ENCODE data around the gene CADM1.

The CADM1 gene

GRCh38 chr11:115504276-115505158 is at the start of gene CADM1:
Gene CADM1 (minus strand): TSS chr11:115504415.
- peaks cover 13% of the 10 kb centered on the region for H3K4me1 Mint-ChIP-seq (ENCODE audit: low read depth)
- H3K9me3 Mint-ChIP-seq: no peaks in the 10 kb centered on the region
- H3K36me3 Mint-ChIP-seq (ENCODE audit: low read depth): no peaks in the 10 kb centered on the region
- H3K27me3 Mint-ChIP-seq: peaks cover 46% of the 10 kb centered on the region
- H3K27ac Mint-ChIP-seq: no peak within 1 kb of the TSS
- peak within 1 kb of the TSS; percentile 66 for H3K4me3 Mint-ChIP-seq

- Mint-ChIP-seq H3K4me1 (ENCODE audit: low read depth) (no peaks in the 10 kb centered on the region), H3K4me3 (no peak overlapping the region), H3K36me3 (ENCODE audit: low read depth) (no peaks in the 10 kb centered on the region), H3K27ac (no peak overlapping the region), H3K9me3 (no peaks in the 10 kb centered on the region), H3K27me3 (no peaks in the 10 kb centered on the region)
Observed at GRCh38 chr11:115552773-115553438, 48.7 kb upstream of the CADM1 start.

- Mint-ChIP-seq H3K4me3 (no peak overlapping the region), H3K9me3 (no peaks in the 10 kb centered on the region), H3K27ac (no peak overlapping the region), H3K27me3 (no peaks in the 10 kb centered on the region), H3K4me1 (ENCODE audit: low read depth) (no peaks in the 10 kb centered on the region), H3K36me3 (ENCODE audit: low read depth) (no peaks in the 10 kb centered on the region)
Observed at GRCh38 chr11:115552151-115552772, 48.0 kb upstream of the CADM1 start.

- Mint-ChIP-seq H3K36me3 (ENCODE audit: low read depth) (no peaks in the 10 kb centered on the region), H3K27ac (no peak overlapping the region), H3K4me1 (ENCODE audit: low read depth) (no peaks in the 10 kb centered on the region), H3K4me3 (no peak overlapping the region), H3K27me3 (peaks cover 4% of the 10 kb centered on the region), H3K9me3 (no peaks in the 10 kb centered on the region)
Observed at GRCh38 chr11:115550291-115551059, 46.3 kb upstream of the CADM1 start.

- Mint-ChIP-seq H3K9me3 (no peaks in the 10 kb centered on the region), H3K4me1 (ENCODE audit: low read depth) (no peaks in the 10 kb centered on the region), H3K4me3 (no peak overlapping the region)
Observed at GRCh38 chr11:115548878-115549528, 44.8 kb upstream of the CADM1 start.

GRCh38 chr11:115545581-115546210 is 41.5 kb upstream of the CADM1 start:
- H3K36me3 Mint-ChIP-seq (ENCODE audit: low read depth): no peaks in the 10 kb centered on the region
- H3K27ac Mint-ChIP-seq: no peak overlapping the region
- no peaks in the 10 kb centered on the region for H3K4me1 Mint-ChIP-seq (ENCODE audit: low read depth)
- H3K9me3 Mint-ChIP-seq: no peaks in the 10 kb centered on the region
- H3K27me3 Mint-ChIP-seq: peaks cover 4% of the 10 kb centered on the region
- H3K4me3 Mint-ChIP-seq: no peak overlapping the region

More at GRCh38 chr11:115548878-115549528, 44.8 kb upstream of the CADM1 start:
- no peaks in the 10 kb centered on the region for H3K36me3 Mint-ChIP-seq (ENCODE audit: low read depth)
- H3K27me3 Mint-ChIP-seq: peaks cover 4% of the 10 kb centered on the region
- H3K27ac Mint-ChIP-seq: no peak overlapping the region

- Mint-ChIP-seq H3K9me3 (no peaks in the 10 kb centered on the region), H3K36me3 (ENCODE audit: low read depth) (no peaks in the 10 kb centered on the region), H3K4me3 (no peak overlapping the region), H3K27ac (no peak overlapping the region), H3K27me3 (peaks cover 4% of the 10 kb centered on the region), H3K4me1 (ENCODE audit: low read depth) (no peaks in the 10 kb centered on the region)
Observed at GRCh38 chr11:115544422-115544948, 40.3 kb upstream of the CADM1 start.

- H3K4me3 Mint-ChIP-seq: no peak overlapping the region
- H3K36me3 Mint-ChIP-seq (ENCODE audit: low read depth): no peaks in the 10 kb centered on the region
- H3K9me3 Mint-ChIP-seq: no peaks in the 10 kb centered on the region
- H3K27ac Mint-ChIP-seq: no peak overlapping the region
- no peaks in the 10 kb centered on the region for H3K4me1 Mint-ChIP-seq (ENCODE audit: low read depth)
- peaks cover 4% of the 10 kb centered on the region for H3K27me3 Mint-ChIP-seq
Observed at GRCh38 chr11:115541518-115541917, 37.3 kb upstream of the CADM1 start.

- no peaks in the 10 kb centered on the region for H3K27me3 Mint-ChIP-seq
- H3K9me3 Mint-ChIP-seq: no peaks in the 10 kb centered on the region
- no peak overlapping the region for H3K27ac Mint-ChIP-seq
- no peaks in the 10 kb centered on the region for H3K36me3 Mint-ChIP-seq (ENCODE audit: low read depth)
- H3K4me1 Mint-ChIP-seq (ENCODE audit: low read depth): no peaks in the 10 kb centered on the region
- no peak overlapping the region for H3K4me3 Mint-ChIP-seq
Observed at GRCh38 chr11:115539844-115540243, 35.6 kb upstream of the CADM1 start.

GRCh38 chr11:115535781-115536180 is 31.6 kb upstream of the CADM1 start:
- H3K27me3 Mint-ChIP-seq: peaks cover 5% of the 10 kb centered on the region
- H3K36me3 Mint-ChIP-seq (ENCODE audit: low read depth): no peaks in the 10 kb centered on the region
- no peaks in the 10 kb centered on the region for H3K9me3 Mint-ChIP-seq
- H3K27ac Mint-ChIP-seq: no peak overlapping the region
- H3K4me3 Mint-ChIP-seq: no peak overlapping the region
- no peaks in the 10 kb centered on the region for H3K4me1 Mint-ChIP-seq (ENCODE audit: low read depth)

- Mint-ChIP-seq H3K4me1 (ENCODE audit: low read depth) (no peaks in the 10 kb centered on the region), H3K27me3 (peaks cover 5% of the 10 kb centered on the region), H3K27ac (no peak overlapping the region), H3K36me3 (ENCODE audit: low read depth) (no peaks in the 10 kb centered on the region), H3K9me3 (no peaks in the 10 kb centered on the region), H3K4me3 (no peak overlapping the region)
Observed at GRCh38 chr11:115530752-115531151, 26.5 kb upstream of the CADM1 start.

GRCh38 chr11:115528225-115528624 is 24.0 kb upstream of the CADM1 start:
- no peaks in the 10 kb centered on the region for H3K36me3 Mint-ChIP-seq (ENCODE audit: low read depth)
- H3K9me3 Mint-ChIP-seq: no peaks in the 10 kb centered on the region
- no peaks in the 10 kb centered on the region for H3K4me1 Mint-ChIP-seq (ENCODE audit: low read depth)
- H3K27me3 Mint-ChIP-seq: no peaks in the 10 kb centered on the region
- H3K4me3 Mint-ChIP-seq: no peak overlapping the region
- H3K27ac Mint-ChIP-seq: no peak overlapping the region

GRCh38 chr11:115527534-115528125 is 23.4 kb upstream of the CADM1 start:
- Mint-ChIP-seq H3K27me3 (no peaks in the 10 kb centered on the region), H3K36me3 (ENCODE audit: low read depth) (no peaks in the 10 kb centered on the region), H3K9me3 (no peaks in the 10 kb centered on the region), H3K4me3 (no peak overlapping the region), H3K4me1 (ENCODE audit: low read depth) (no peaks in the 10 kb centered on the region), H3K27ac (no peak overlapping the region)
